ENCODE results near the gene CPAMD8.

CPAMD8 gene

GRCh38 chr19:16859626-16860025 lies 167.0 kb downstream of the CPAMD8 start:
- Histone ChIP-seq H3K9ac (ENCODE audit: low read depth, low read length) (no peak overlapping the region), H3K27ac (ENCODE audit: low read length) (no peak overlapping the region), H3K36me3 (ENCODE audit: insufficient read depth, low read depth, low read length) (peaks cover 44% of the 10 kb centered on the region), H3K27me3 (ENCODE audit: insufficient read depth, low read length) (no peaks in the 10 kb centered on the region), H3K9me3 (ENCODE audit: insufficient read depth, low read depth, low read length) (no peaks in the 10 kb centered on the region), H3K4me1 (ENCODE audit: insufficient read depth, low read length) (no peaks in the 10 kb centered on the region), H3K4me3 (ENCODE audit: low read length) (no peak overlapping the region)

DNA sequence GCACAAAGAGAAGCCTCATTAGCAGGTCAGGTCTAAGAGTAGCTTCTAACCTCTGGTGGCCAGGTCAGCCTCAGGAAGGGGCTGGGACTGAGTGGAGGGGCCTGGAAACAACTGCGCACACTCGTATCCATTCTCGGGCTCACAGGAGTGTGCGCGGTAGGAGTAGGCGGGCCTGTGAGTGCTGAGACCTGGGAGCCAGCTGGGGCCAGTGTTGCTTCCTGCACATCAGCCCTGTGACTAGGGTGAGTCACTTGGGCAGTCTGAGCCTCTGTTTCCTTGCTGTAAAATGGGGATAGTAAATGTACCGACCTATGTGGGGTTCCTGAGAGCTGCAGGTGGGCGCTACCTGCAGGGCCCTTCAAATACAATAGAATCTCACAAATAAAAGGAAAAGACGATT lies 170.5 kb downstream of the CPAMD8 start:
- H3K4me1 ChIP-seq (ENCODE audit: insufficient read depth, low read length): no peaks in the 10 kb centered on the region
- no peaks in the 10 kb centered on the region for H3K9me3 ChIP-seq (ENCODE audit: insufficient read depth, low read depth, low read length)
- H3K4me3 ChIP-seq (ENCODE audit: low read length): no peak overlapping the region
- H3K27me3 ChIP-seq (ENCODE audit: insufficient read depth, low read length): no peaks in the 10 kb centered on the region
- H3K27ac ChIP-seq (ENCODE audit: low read length): no peak overlapping the region
- no peak overlapping the region for H3K9ac ChIP-seq (ENCODE audit: low read depth, low read length)
- H3K36me3 ChIP-seq (ENCODE audit: insufficient read depth, low read depth, low read length): peaks cover 52% of the 10 kb centered on the region

DNA sequence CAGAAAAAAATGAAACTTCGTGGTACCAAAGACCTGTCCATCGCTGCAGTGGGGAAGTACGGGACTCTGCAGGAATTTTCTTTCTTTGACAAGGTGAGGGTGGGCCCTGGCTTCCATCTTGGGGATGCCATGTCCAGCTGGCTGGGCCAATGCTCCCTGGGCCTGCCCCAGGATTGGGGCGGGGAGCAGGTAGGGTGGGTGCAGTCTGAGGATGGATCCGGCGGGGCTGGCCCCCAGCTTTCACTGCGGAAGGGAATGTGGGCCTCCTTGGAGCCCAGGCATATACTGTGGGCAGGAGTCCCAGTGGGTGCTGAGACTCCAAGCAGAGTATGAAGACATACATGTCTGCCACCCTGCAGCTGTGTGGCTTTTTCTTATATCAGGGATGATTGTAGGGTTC lies 173.5 kb downstream of the CPAMD8 start:
- Histone ChIP-seq H3K4me3 (ENCODE audit: low read length) (no peak overlapping the region), H3K4me1 (ENCODE audit: insufficient read depth, low read length) (no peaks in the 10 kb centered on the region), H3K9ac (ENCODE audit: low read depth, low read length) (no peak overlapping the region), H3K27ac (ENCODE audit: low read length) (no peak overlapping the region), H3K36me3 (ENCODE audit: insufficient read depth, low read depth, low read length) (peaks cover 76% of the 10 kb centered on the region), H3K9me3 (ENCODE audit: insufficient read depth, low read depth, low read length) (no peaks in the 10 kb centered on the region), H3K27me3 (ENCODE audit: insufficient read depth, low read length) (no peaks in the 10 kb centered on the region)

GRCh38 chr19:16851031-16851712 lies 175.4 kb downstream of the CPAMD8 start:
- no peak overlapping the region for H3K4me3 ChIP-seq (ENCODE audit: low read length)
- H3K9ac ChIP-seq (ENCODE audit: low read depth, low read length): no peak overlapping the region
- H3K36me3 ChIP-seq (ENCODE audit: insufficient read depth, low read depth, low read length): peaks cover 93% of the 10 kb centered on the region
- no peaks in the 10 kb centered on the region for H3K27me3 ChIP-seq (ENCODE audit: insufficient read depth, low read length)
- H3K27ac ChIP-seq (ENCODE audit: low read length): no peak overlapping the region
- H3K4me1 ChIP-seq (ENCODE audit: insufficient read depth, low read length): no peaks in the 10 kb centered on the region
- H3K9me3 ChIP-seq (ENCODE audit: insufficient read depth, low read depth, low read length): no peaks in the 10 kb centered on the region

DNA sequence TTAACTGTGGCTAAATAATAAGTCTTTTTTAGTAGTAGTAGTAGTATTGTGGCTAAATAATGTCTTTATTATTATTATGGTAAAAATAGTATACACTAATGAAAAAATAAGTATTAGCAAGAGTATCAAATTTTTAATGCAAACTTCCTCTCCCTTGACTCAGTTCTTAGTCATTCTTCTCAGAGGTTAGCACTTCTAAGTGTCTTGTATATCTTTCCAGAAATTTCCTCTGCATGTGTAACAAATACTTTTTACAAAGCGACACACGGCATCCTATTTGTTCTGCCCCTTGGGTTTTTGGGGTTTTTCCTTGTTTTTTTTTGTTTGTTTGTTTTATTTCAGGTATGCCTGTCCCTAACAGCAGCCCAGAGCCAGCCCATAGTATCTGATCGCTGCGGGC lies 176.5 kb downstream of the CPAMD8 start:
- H3K27me3 ChIP-seq (ENCODE audit: insufficient read depth, low read length): no peaks in the 10 kb centered on the region
- no peaks in the 10 kb centered on the region for H3K9me3 ChIP-seq (ENCODE audit: insufficient read depth, low read depth, low read length)
- no peak overlapping the region for H3K4me3 ChIP-seq (ENCODE audit: low read length)
- H3K27ac ChIP-seq (ENCODE audit: low read length): no peak overlapping the region
- peaks cover 100% of the 10 kb centered on the region for H3K36me3 ChIP-seq (ENCODE audit: insufficient read depth, low read depth, low read length)
- no peak overlapping the region for H3K9ac ChIP-seq (ENCODE audit: low read depth, low read length)
- no peaks in the 10 kb centered on the region for H3K4me1 ChIP-seq (ENCODE audit: insufficient read depth, low read length)

DNA sequence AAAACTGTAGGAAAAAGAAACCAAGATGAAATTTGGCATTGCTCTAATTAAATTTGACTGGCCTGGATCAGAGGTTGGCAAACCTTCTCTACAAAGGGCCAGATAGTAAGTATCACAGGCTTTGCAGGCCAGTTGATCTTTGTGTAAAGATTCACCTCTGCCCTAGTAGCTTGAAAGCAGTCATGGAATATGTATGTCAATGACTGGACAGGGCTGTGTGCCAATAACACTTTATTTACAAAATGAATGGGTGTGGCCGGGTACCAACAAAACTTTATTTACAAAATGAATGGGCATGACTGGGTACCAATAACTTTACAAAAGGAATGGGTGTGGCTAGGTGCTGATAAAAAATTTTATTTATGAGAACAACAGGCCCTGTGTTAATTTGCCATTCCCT lies 177.4 kb downstream of the CPAMD8 start:
- H3K36me3 ChIP-seq (ENCODE audit: insufficient read depth, low read depth, low read length): peaks cover 100% of the 10 kb centered on the region
- no peak overlapping the region for H3K9ac ChIP-seq (ENCODE audit: low read depth, low read length)
- no peak overlapping the region for H3K27ac ChIP-seq (ENCODE audit: low read length)
- no peak overlapping the region for H3K4me3 ChIP-seq (ENCODE audit: low read length)
- H3K4me1 ChIP-seq (ENCODE audit: insufficient read depth, low read length): no peaks in the 10 kb centered on the region
- no peaks in the 10 kb centered on the region for H3K9me3 ChIP-seq (ENCODE audit: insufficient read depth, low read depth, low read length)
- no peaks in the 10 kb centered on the region for H3K27me3 ChIP-seq (ENCODE audit: insufficient read depth, low read length)

GRCh38 chr19:16847430-16847829 lies 179.2 kb downstream of the CPAMD8 start:
- Histone ChIP-seq H3K4me1 (ENCODE audit: insufficient read depth, low read length) (no peaks in the 10 kb centered on the region), H3K36me3 (ENCODE audit: insufficient read depth, low read depth, low read length) (peaks cover 100% of the 10 kb centered on the region), H3K27me3 (ENCODE audit: insufficient read depth, low read length) (no peaks in the 10 kb centered on the region), H3K9ac (ENCODE audit: low read depth, low read length) (no peak overlapping the region), H3K4me3 (ENCODE audit: low read length) (no peak overlapping the region), H3K27ac (ENCODE audit: low read length) (no peak overlapping the region), H3K9me3 (ENCODE audit: insufficient read depth, low read depth, low read length) (no peaks in the 10 kb centered on the region)

- Histone ChIP-seq H3K9me3 (ENCODE audit: insufficient read depth, low read depth, low read length) (no peaks in the 10 kb centered on the region), H3K27ac (ENCODE audit: low read length) (no peak overlapping the region), H3K36me3 (ENCODE audit: insufficient read depth, low read depth, low read length) (peaks cover 100% of the 10 kb centered on the region), H3K9ac (ENCODE audit: low read depth, low read length) (no peak overlapping the region), H3K27me3 (ENCODE audit: insufficient read depth, low read length) (no peaks in the 10 kb centered on the region), H3K4me3 (ENCODE audit: low read length) (no peak overlapping the region), H3K4me1 (ENCODE audit: insufficient read depth, low read length) (no peaks in the 10 kb centered on the region)
These were observed 179.7 kb downstream of the CPAMD8 start for GRCh38 chr19:16846901-16847300.
